Caco-2 (cell line): Measurements from ENCODE around the gene MBOAT2. TPM values are rescaled to one million over a fixed set of nuclear protein-coding genes. Genes with fewer than 3 reads are reported as not detected.
A peak's percentile ranks its signal among the peaks of the same experiment; 100 is the strongest.

Experiments
- BruUV-seq: library from RNA; stranded (reverse); fragments of 400-500 nt; replicated peaks from 2 replicates; lab custom pipeline; 2021; lab: Mats Ljungman, UMichigan
- CTCF ChIA-PET: fragments of 300-600 bp; sonication (Branson Sonifier 250); formaldehyde crosslinking; loops from one replicate; lab custom pipeline; 2022; ENCODE audit warnings: antibody characterized with exemption; lab: Charles Lee
- POLR2A ChIA-PET: fragments of 300-600 bp; sonication (Branson Sonifier 250); formaldehyde crosslinking; loops from one replicate; lab custom pipeline; 2022; ENCODE audit warnings: antibody characterized with exemption; lab: Charles Lee
- DNase-seq, 2 experiments: peaks; one replicate each; pipeline versions ENCODE4 v3.0.0 to v3.0.0-alpha.2; 2020 to 2022
- H3K27me3 ChIP-seq: replicated peaks from 2 replicates; pipeline ENCODE4 v1.6.0; 2011; ENCODE audit warnings: low read length; ENCODE audit not compliant: control insufficient read depth, insufficient read depth
- H3K36me3 ChIP-seq: 2 replicates; pipeline ENCODE4 v1.5.1; 2011; ENCODE audit warnings: low read length; ENCODE audit not compliant: control insufficient read depth, insufficient read depth
- H3K4me1 ChIP-seq: fragments of 250-450 bp; sonication (Bioruptor Pico); 2 replicates; pipeline ENCODE4 v1.5.1; 2020; ENCODE audit warnings: mild to moderate bottlenecking
- H3K4me3 ChIP-seq: 2 replicates; pipeline ENCODE4 v1.5.1; 2011; ENCODE audit warnings: low read depth, mild to moderate bottlenecking, control low read depth, low read length
- H3K9me3 ChIP-seq: fragments of 250-450 bp; sonication (Bioruptor Pico); 2 replicates; pipeline ENCODE4 v1.5.1; 2020; ENCODE audit warnings: mild to moderate bottlenecking, moderate library complexity
- H3K27ac Mint-ChIP-seq: one replicate; pipeline ENCODE4 v1.8.0; 2022; ENCODE audit warnings: mixed read lengths; ENCODE audit not compliant: unreplicated experiment
- H3K27me3 Mint-ChIP-seq: one replicate; pipeline ENCODE4 v1.8.0; 2022; ENCODE audit warnings: mixed read lengths; ENCODE audit not compliant: insufficient read depth, unreplicated experiment
- H3K36me3 Mint-ChIP-seq: one replicate; pipeline ENCODE4 v1.8.0; 2022; ENCODE audit warnings: mild to moderate bottlenecking, mixed read lengths; ENCODE audit not compliant: insufficient read depth, unreplicated experiment
- H3K4me1 Mint-ChIP-seq: one replicate; pipeline ENCODE4 v1.8.0; 2022; ENCODE audit warnings: low read depth, mixed read lengths; ENCODE audit not compliant: unreplicated experiment
- H3K4me3 Mint-ChIP-seq: one replicate; pipeline ENCODE4 v1.8.0; 2022; ENCODE audit warnings: mild to moderate bottlenecking, moderate library complexity, mixed read lengths; ENCODE audit not compliant: unreplicated experiment
- H3K9me3 Mint-ChIP-seq: one replicate; pipeline ENCODE4 v1.8.0; 2022; ENCODE audit warnings: mixed read lengths; ENCODE audit not compliant: unreplicated experiment
- CTCF ChIP-seq, 2 experiments: fragments of 200-600 bp in 1 of 2; IDR thresholded peaks; 1 replicate in 1 of 2; 2 replicates in 1 of 2; pipeline versions ENCODE4 v1.5.1 to v1.8.0; 2011 to 2022; ENCODE audit warnings: antibody characterized with exemption in 1 of 2, control low read depth in 1 of 2, inconsistent platforms in 1 of 2, low read depth in 1 of 2, low read length in 1 of 2, mild to moderate bottlenecking in 1 of 2, moderate library complexity in 1 of 2; ENCODE audit not compliant: insufficient read depth in 1 of 2, severe bottlenecking in 1 of 2, unreplicated experiment in 1 of 2
- intact Hi-C: fragments of 100-400 bp; cut with micrococcal nuclease; formaldehyde crosslinking; loops from one replicate; pipeline ENCODE4 v1.10.0; 2022; ENCODE audit not compliant: unreplicated experiment
- total RNA-seq: library from RNA; stranded (reverse); gene quantifications from 2 replicates; pipeline ENCODE4 v1.2.3, GENCODE V29; 2022

MBOAT2 gene
- total RNA-seq, 1 experiment from 2014 or later: 12.6 TPM

DNA sequence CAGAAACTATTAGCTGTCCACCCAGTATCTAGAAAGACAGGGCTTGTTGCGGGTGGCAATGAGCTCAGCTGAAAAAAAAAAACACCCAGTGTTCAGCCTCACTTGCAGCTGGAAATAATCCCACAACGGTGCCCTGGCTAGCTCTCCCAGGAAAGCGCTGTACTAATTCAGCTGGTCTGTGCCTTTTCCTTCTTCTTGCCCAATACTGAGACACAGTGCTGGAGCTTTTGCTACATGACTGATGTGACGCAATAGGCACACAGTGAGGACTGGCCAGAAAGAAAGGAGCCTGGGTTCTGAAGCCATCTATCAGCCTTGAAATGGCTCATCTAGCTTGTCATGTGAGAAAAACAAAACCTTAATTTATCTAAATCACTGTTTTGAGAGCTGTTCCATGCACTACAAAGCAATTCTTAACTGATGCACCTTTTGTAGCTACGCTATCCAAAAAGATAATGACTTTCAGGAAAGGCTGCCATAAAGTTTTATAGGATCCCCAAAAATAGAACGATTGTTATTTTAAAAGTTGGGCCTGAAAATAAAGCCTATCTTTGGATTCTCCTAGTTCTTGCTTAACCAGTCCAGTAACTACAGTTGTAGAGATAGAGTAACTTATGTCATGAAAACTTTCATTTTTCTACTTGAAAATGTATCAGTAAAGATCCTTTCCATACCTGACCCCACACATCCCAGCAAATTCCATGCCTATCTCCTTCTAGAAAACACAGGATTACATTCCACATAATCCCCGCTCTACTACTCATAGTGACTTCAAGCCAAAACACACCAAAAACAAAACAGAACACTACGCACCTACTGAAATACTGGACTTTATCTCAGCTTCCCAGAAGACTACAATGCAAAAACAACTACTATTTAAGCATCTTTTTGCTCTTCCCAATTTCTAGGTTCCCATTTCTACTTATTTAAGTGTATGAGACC lies 181.9 kb downstream of the MBOAT2 start:
- peaks cover 13% of the 10 kb centered on the region for H3K4me1 Mint-ChIP-seq
- no peaks in the 10 kb centered on the region for H3K27me3 ChIP-seq
- peaks cover 9% of the 10 kb centered on the region for H3K4me1 ChIP-seq
- CTCF ChIA-PET: no interaction called here
- H3K36me3 ChIP-seq: no peaks in the 10 kb centered on the region
- no peaks in the 10 kb centered on the region for H3K27me3 Mint-ChIP-seq
- no TSS peak for BruUV-seq
- TF ChIP-seq CTCF (IDR thresholded peaks at IDR 0.05; ENCODE audit: insufficient read depth in 1 of 2, low read depth in 1 of 2, low read length in 1 of 2, severe bottlenecking in 1 of 2, unreplicated experiment in 1 of 2): no peak
- POLR2A ChIA-PET: no interaction called here
- H3K9me3 ChIP-seq: no peaks in the 10 kb centered on the region
- intact Hi-C loops: no loop called here
- DNase-seq: peak in 1 of 2 experiments; percentile 53
- peaks cover 11% of the 10 kb centered on the region for H3K36me3 Mint-ChIP-seq
- no peaks in the 10 kb centered on the region for H3K9me3 Mint-ChIP-seq
- no peak overlapping the region for H3K4me3 ChIP-seq
- H3K4me3 Mint-ChIP-seq: no peak overlapping the region
- peak overlapping the region; percentile 13 for H3K27ac Mint-ChIP-seq

DNA sequence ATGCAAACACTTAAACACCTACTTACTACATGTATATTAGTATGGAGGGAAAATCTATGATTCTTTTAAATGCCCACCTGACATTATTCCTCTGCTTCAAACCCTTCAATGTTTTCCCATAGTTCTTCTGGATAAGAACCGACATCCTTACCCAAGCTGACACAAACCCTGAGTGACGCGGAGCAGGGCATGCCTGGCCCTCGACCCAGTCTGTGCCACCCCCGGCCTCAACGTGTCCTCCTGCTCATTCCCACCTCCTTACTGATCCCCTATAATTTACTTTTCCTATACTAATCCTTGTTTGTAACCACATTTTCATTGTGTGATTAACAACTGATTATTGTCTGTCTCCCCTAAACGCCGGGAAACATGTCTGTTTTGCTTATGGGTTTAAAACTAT lies 183.5 kb downstream of the MBOAT2 start:
- no peaks in the 10 kb centered on the region for H3K36me3 ChIP-seq
- ChIA-PET CTCF (no interaction called here), POLR2A (no interaction called here)
- BruUV-seq: no TSS peak
- H3K36me3 Mint-ChIP-seq: peaks cover 11% of the 10 kb centered on the region
- peaks cover 9% of the 10 kb centered on the region for H3K4me1 ChIP-seq
- H3K27ac Mint-ChIP-seq: no peak overlapping the region
- peaks cover 13% of the 10 kb centered on the region for H3K4me1 Mint-ChIP-seq
- H3K4me3 Mint-ChIP-seq: no peak overlapping the region
- TF ChIP-seq CTCF (IDR thresholded peaks at IDR 0.05; ENCODE audit: insufficient read depth in 1 of 2, low read depth in 1 of 2, low read length in 1 of 2, severe bottlenecking in 1 of 2, unreplicated experiment in 1 of 2): no peak
- H3K27me3 ChIP-seq: no peaks in the 10 kb centered on the region
- intact Hi-C loops: no loop called here
- no peak for DNase-seq
- no peaks in the 10 kb centered on the region for H3K9me3 ChIP-seq
- H3K4me3 ChIP-seq: no peak overlapping the region
- no peaks in the 10 kb centered on the region for H3K27me3 Mint-ChIP-seq
- H3K9me3 Mint-ChIP-seq: no peaks in the 10 kb centered on the region

- Mint-ChIP-seq H3K4me3 (no peak overlapping the region), H3K4me1 (peaks cover 13% of the 10 kb centered on the region), H3K36me3 (peaks cover 11% of the 10 kb centered on the region), H3K27me3 (no peaks in the 10 kb centered on the region), H3K9me3 (no peaks in the 10 kb centered on the region), H3K27ac (no peak overlapping the region)
- Histone ChIP-seq H3K4me1 (peaks cover 9% of the 10 kb centered on the region), H3K4me3 (no peak overlapping the region), H3K9me3 (no peaks in the 10 kb centered on the region), H3K36me3 (no peaks in the 10 kb centered on the region), H3K27me3 (no peaks in the 10 kb centered on the region)
- intact Hi-C loops: no loop called here
- POLR2A ChIA-PET: no interaction called here
- no peak for DNase-seq
- CTCF ChIA-PET: no interaction called here
- no TSS peak for BruUV-seq
- no peak for TF ChIP-seq CTCF (IDR thresholded peaks at IDR 0.05; ENCODE audit: insufficient read depth in 1 of 2, low read depth in 1 of 2, low read length in 1 of 2, severe bottlenecking in 1 of 2, unreplicated experiment in 1 of 2)
These were observed 184.3 kb downstream of the MBOAT2 start for GRCh38 chr2:8819194-8819593.
